ENCODE results near the gene ZNF101. TPM values are rescaled to one million over a fixed set of nuclear protein-coding genes. Genes with fewer than 3 reads are reported as not detected.

ZNF101 gene
- total RNA-seq, 2 donors from 2014 or later: 53.2 to 62.9 TPM

DNA sequence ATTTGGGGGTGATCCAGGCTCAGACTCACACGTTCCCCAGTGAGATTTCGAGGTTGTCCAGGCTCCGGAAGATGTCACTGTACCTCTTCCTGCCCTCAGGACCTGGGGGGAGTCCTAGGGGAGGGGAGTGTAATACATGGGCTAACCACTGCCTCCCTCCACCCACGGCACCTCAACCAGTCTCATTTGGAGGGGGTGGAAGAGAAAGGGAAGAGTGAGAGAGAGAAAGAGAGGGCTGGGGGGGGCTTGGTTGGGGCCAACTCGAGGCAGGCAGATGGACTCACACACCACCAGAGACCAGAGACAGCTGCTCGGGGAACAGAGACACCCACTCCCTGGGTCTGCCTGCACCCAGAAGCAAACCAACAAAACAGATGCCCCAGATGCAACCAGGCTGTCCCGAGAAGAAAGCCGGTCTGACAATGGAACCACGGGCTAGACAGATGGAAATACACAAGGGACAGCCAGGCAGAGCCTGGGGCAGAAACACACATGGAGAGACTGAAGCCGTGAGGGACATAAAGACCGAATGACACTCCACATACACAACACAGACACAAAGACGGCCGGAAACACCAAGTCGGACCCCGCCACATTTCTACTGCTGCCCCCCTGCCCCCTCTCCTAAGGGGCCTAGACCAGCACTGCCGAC lies 26.0 kb upstream of the ZNF101 start:
- H3K36me3 ChIP-seq (ENCODE audit: control insufficient read depth, insufficient read depth, low read length): peaks cover 29% of the 10 kb centered on the region
- H3K4me1 ChIP-seq (ENCODE audit: control insufficient read depth, insufficient read depth, low read length): peaks cover 4% of the 10 kb centered on the region
- H3K9ac ChIP-seq (ENCODE audit: extremely low read depth, low read length, poor library complexity, severe bottlenecking): peak overlapping the region; percentile 76
- TF ChIP-seq, protein P1, sequence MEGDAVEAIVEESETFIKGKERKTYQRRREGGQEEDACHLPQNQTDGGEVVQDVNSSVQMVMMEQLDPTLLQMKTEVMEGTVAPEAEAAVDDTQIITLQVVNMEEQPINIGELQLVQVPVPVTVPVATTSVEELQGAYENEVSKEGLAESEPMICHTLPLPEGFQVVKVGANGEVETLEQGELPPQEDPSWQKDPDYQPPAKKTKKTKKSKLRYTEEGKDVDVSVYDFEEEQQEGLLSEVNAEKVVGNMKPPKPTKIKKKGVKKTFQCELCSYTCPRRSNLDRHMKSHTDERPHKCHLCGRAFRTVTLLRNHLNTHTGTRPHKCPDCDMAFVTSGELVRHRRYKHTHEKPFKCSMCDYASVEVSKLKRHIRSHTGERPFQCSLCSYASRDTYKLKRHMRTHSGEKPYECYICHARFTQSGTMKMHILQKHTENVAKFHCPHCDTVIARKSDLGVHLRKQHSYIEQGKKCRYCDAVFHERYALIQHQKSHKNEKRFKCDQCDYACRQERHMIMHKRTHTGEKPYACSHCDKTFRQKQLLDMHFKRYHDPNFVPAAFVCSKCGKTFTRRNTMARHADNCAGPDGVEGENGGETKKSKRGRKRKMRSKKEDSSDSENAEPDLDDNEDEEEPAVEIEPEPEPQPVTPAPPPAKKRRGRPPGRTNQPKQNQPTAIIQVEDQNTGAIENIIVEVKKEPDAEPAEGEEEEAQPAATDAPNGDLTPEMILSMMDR (conservative IDR thresholded peaks at IDR 0.05): no peak
- Mint-ChIP-seq H3K27ac (peak overlapping the region; percentile 95), H3K4me1 (peaks cover 8% of the 10 kb centered on the region), H3K9me3 (no peaks in the 10 kb centered on the region), H3K4me3 (peak overlapping the region; percentile 88), H3K36me3 (ENCODE audit: low read depth) (peaks cover 24% of the 10 kb centered on the region), H3K27me3 (ENCODE audit: insufficient read depth) (no peaks in the 10 kb centered on the region)
- no peaks in the 10 kb centered on the region for H3K9me3 ChIP-seq (ENCODE audit: control insufficient read depth, low read length)
- H3K27ac ChIP-seq (ENCODE audit: low read depth, low read length): peak overlapping the region; percentile 91
- no peaks in the 10 kb centered on the region for H3K27me3 ChIP-seq (ENCODE audit: control insufficient read depth, insufficient read depth, low read length, poor library complexity, severe bottlenecking)
- peak overlapping the region; percentile 90 for H3K4me3 ChIP-seq (ENCODE audit: low read length)
- peak; percentile 55 for DNase-seq
- 33% methylated on average over 2 to 15 of the region's 16 CpGs for WGBS, 2 experiments (ENCODE audit: insufficient coverage in 1 of 2, insufficient read length in 1 of 2)

DNA sequence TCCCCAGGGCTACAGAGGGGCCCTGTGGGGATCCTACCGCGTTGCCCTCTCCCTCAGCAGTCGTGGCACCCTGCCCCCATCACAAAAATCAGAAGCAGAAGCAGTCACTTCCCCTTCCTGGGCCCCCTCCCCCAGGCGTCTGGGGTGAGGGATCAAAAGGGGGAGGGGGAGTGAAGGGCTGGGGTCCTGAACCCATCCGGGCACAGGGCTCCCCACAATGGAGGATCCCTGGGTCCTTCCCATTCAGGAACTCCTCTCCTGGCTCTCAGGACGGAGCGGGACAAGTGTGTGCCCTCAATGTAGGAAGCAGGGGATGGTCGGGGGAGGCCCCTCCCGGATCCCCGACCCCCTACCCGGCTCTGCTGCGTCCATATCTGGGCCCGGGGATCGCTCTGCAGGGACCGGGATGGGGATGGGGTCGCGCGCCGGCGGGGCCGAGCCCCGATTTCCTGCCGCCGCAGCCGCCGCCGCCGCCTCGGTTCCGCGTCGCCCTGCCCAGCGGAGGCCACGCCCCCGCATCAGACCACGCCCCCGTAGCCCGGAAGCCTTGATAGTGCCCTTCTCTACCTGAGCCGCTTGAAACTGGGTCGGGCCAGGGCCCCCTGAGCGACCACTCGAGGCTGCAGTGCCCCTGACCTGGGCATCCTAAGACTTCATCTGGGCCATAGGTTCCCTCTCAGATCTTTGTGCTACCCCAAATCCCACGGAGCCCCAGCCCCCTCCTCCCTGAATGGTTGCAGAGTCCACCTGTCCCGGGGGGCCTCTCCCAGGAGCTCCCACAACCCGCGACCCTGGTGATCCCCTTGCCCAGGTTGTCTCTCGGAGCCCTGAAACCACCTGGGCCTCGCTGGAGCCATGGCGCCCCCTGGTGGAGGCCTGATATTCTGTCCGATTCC lies 25.2 kb upstream of the ZNF101 start, which contains the start of gene GMIP:
TSS of gene GMIP (minus strand) at position 500 of the 896 bp plus-strand sequence. CDS start at position 372, 128 bp downstream.
- peaks cover 8% of the 10 kb centered on the region for H3K4me1 Mint-ChIP-seq
- Histone ChIP-seq H3K36me3 (ENCODE audit: control insufficient read depth, insufficient read depth, low read length) (peaks cover 35% of the 10 kb centered on the region), H3K27me3 (ENCODE audit: control insufficient read depth, insufficient read depth, low read length, poor library complexity, severe bottlenecking) (no peaks in the 10 kb centered on the region), H3K9me3 (ENCODE audit: control insufficient read depth, low read length) (no peaks in the 10 kb centered on the region), H3K9ac (ENCODE audit: extremely low read depth, low read length, poor library complexity, severe bottlenecking) (peak within 1 kb of the TSS; percentile 76), H3K4me1 (ENCODE audit: control insufficient read depth, insufficient read depth, low read length) (peaks cover 4% of the 10 kb centered on the region), H3K27ac (ENCODE audit: low read depth, low read length) (peak within 1 kb of the TSS; percentile 91), H3K4me3 (ENCODE audit: low read length) (peak within 1 kb of the TSS; percentile 90)
- H3K27ac Mint-ChIP-seq: peak within 1 kb of the TSS; percentile 95
- peak; percentile 96 for DNase-seq
- 0 to 2% methylated on average over 17 to 49 of the region's 50 CpGs for WGBS, 2 experiments (ENCODE audit: insufficient coverage in 1 of 2, insufficient read length in 1 of 2)
- no peaks in the 10 kb centered on the region for H3K27me3 Mint-ChIP-seq (ENCODE audit: insufficient read depth)
- peaks cover 27% of the 10 kb centered on the region for H3K36me3 Mint-ChIP-seq (ENCODE audit: low read depth)
- TF ChIP-seq, protein P1 (conservative IDR thresholded peaks at IDR 0.05): peak; percentile 95
- peak within 1 kb of the TSS; percentile 88 for H3K4me3 Mint-ChIP-seq
- no peaks in the 10 kb centered on the region for H3K9me3 Mint-ChIP-seq

DNA sequence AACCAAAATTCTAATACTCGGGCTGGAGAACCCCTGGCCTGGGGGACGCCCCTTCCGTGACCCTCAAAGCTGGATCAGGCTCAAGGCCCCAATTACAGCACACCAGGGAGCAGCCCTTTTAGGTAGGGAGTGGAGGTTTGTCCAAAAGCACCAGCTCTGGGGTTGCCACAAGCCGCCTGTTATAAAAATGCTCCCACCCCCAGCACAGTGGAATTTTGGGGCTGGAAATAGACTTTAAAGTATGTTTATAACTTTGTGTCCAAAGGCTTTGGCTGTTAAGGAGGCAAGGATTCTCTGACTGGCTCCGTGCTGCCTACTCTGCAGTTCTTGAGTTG lies 24.6 kb upstream of the ZNF101 start:
- H3K4me3 ChIP-seq (ENCODE audit: low read length): peak overlapping the region; percentile 90
- H3K27me3 ChIP-seq (ENCODE audit: control insufficient read depth, insufficient read depth, low read length, poor library complexity, severe bottlenecking): no peaks in the 10 kb centered on the region
- peaks cover 4% of the 10 kb centered on the region for H3K4me1 ChIP-seq (ENCODE audit: control insufficient read depth, insufficient read depth, low read length)
- H3K27ac Mint-ChIP-seq: no peak overlapping the region
- H3K36me3 ChIP-seq (ENCODE audit: control insufficient read depth, insufficient read depth, low read length): peaks cover 36% of the 10 kb centered on the region
- no peak overlapping the region for H3K9ac ChIP-seq (ENCODE audit: extremely low read depth, low read length, poor library complexity, severe bottlenecking)
- no peaks in the 10 kb centered on the region for H3K9me3 Mint-ChIP-seq
- TF ChIP-seq, protein P1 (conservative IDR thresholded peaks at IDR 0.05): no peak
- no peak for DNase-seq
- no peaks in the 10 kb centered on the region for H3K27me3 Mint-ChIP-seq (ENCODE audit: insufficient read depth)
- peaks cover 8% of the 10 kb centered on the region for H3K4me1 Mint-ChIP-seq
- H3K27ac ChIP-seq (ENCODE audit: low read depth, low read length): no peak overlapping the region
- peaks cover 27% of the 10 kb centered on the region for H3K36me3 Mint-ChIP-seq (ENCODE audit: low read depth)
- peak overlapping the region; percentile 88 for H3K4me3 Mint-ChIP-seq
- 60% methylated on average over 1 to 5 of the region's 5 CpGs for WGBS, 2 experiments (ENCODE audit: insufficient coverage in 1 of 2, insufficient read length in 1 of 2)
- H3K9me3 ChIP-seq (ENCODE audit: control insufficient read depth, low read length): no peaks in the 10 kb centered on the region

Data from endodermal cell (in vitro differentiated cells).